Choroid plexus epithelial cell (primary cell): Measurements from ENCODE around the gene MARCHF2.
A peak's percentile ranks its signal among the peaks of the same experiment; 100 is the strongest.

Source experiments
- DNase-seq: peaks from one replicate; pipeline ENCODE4 v3.0.0-alpha.2; 2010; ENCODE audit warnings: low read depth
- H3K4me3 ChIP-seq: 2 replicates; pipeline ENCODE4 v1.5.1; 2011; ENCODE audit warnings: low read depth, mild to moderate bottlenecking, control low read depth, low read length, moderate library complexity
- TF ChIP-seq, protein P1 (sequence below): conservative IDR thresholded peaks from 2 replicates; pipeline ENCODE4 v1.5.1; 2011; ENCODE audit warnings: low read depth, mild to moderate bottlenecking, control low read depth, inconsistent platforms, low read length, moderate library complexity

The MARCHF2 gene

GRCh38 chr19:8392017-8392591 is 21.0 kb upstream of the MARCHF2 start:
- H3K4me3 ChIP-seq, result no peak overlapping the region
- TF ChIP-seq, protein P1, sequence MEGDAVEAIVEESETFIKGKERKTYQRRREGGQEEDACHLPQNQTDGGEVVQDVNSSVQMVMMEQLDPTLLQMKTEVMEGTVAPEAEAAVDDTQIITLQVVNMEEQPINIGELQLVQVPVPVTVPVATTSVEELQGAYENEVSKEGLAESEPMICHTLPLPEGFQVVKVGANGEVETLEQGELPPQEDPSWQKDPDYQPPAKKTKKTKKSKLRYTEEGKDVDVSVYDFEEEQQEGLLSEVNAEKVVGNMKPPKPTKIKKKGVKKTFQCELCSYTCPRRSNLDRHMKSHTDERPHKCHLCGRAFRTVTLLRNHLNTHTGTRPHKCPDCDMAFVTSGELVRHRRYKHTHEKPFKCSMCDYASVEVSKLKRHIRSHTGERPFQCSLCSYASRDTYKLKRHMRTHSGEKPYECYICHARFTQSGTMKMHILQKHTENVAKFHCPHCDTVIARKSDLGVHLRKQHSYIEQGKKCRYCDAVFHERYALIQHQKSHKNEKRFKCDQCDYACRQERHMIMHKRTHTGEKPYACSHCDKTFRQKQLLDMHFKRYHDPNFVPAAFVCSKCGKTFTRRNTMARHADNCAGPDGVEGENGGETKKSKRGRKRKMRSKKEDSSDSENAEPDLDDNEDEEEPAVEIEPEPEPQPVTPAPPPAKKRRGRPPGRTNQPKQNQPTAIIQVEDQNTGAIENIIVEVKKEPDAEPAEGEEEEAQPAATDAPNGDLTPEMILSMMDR, result no peak
- DNase-seq, result peak; percentile 46

DNA sequence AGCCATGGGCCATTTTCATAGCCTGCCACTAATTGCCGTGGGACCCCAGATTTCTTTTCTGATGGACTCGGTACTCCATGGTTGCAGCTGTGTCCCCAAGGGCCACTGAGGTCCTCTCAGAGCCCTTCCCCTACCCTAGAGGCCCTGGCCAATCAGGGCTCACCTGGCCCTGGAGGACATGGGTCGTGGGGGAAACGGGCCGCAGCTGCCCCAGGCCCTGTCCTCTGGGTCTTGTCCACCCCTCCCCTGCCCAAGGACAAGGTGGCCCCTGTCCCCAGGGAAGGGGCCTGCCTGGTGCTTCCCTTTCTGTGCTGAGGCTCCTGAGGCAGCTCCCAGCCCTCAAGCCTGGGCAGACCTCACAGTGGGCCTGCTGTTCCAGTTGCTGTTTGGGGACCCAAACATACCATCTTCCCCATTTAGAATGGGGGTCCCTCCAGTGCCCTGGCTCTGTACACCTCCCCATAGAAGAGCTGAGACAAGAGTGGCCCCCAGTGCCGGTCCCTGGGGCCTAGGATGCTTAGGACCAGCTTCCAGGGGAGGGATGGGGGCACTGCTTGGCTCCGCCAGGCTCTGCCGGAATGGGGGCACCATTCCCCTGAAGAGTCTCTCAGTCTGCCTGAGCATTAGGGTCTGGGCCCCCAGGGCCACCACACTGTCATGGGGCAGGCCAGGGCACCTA is 19.8 kb upstream of the MARCHF2 start:
- DNase-seq, result no peak
- TF ChIP-seq, protein P1, result no peak
- H3K4me3 ChIP-seq, result no peak overlapping the region

DNA sequence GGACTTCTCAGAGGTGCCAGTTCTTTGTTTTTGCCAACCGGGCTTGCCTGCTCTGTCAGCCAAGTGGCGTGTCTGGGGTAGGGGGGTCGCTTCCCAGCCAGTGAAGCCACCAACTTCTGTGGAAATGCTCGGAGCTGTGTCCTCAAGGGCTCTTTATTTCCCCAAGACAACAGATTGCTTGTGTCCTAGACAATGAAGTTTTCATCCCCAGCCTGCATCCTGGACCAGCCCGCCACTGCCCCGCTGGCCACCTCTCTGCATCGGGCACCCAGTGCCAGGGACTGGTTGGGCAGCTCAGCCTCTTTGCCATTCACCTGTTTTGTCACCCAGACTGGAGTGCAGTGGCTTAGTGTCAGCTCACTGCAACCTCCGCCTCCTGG is 19.2 kb upstream of the MARCHF2 start:
- TF ChIP-seq, protein P1, result no peak
- DNase-seq, result no peak
- H3K4me3 ChIP-seq, result no peak overlapping the region

- TF ChIP-seq, protein P1, result no peak
- no peak for DNase-seq
- H3K4me3 ChIP-seq, result no peak overlapping the region
These were observed 17.5 kb upstream of the MARCHF2 start for GRCh38 chr19:8395621-8396082.

GRCh38 chr19:8396185-8396562 is 16.9 kb upstream of the MARCHF2 start:
- DNase-seq, result no peak
- H3K4me3 ChIP-seq, result no peak overlapping the region
- TF ChIP-seq, protein P1, result no peak

DNA sequence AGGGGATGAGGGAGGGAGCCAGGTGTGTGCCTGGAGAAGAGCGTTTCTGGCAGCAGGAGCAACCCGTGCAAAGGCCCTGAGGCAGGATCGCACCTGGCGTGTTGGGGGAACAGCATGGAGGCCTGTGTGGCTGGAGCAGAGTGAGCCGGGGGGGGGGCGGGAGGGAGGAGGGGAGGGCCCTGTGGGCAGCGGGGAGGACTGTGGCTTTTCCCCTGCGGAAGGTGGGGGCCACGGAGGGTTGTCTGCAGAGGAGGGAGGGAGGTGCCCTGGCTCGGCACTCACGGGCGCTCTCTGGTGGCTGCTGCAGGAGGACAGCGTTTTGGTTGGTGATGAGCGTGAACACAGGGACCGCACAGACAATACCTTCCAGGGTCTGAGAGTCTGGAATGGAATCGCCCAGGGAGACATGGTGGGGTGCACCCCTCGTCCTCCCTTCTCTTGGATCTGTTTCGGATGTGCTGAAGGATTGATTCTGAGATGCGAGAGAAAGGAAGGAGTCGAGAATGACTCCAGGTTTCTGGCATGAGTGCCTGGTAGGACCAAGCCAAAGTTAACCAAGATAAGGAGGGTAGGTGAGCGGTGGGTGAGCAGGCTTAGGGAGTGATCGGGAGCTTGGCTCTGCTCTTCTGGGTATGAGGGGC is 16.4 kb upstream of the MARCHF2 start:
- H3K4me3 ChIP-seq, result no peak overlapping the region
- DNase-seq, result peak; percentile 75
- TF ChIP-seq, protein P1, result peak; percentile 86
